Stimulated activated CD8-positive, alpha-beta memory T cell treated with anti-CD3 and anti-CD28 coated beads, Interleukin-4, amount 100 ng/mL, for 24 hours (primary cell): ENCODE results near the gene RAP1GDS1.
A peak's percentile ranks its signal among the peaks of the same experiment; 100 is the strongest.

ENCODE experiments used
- DNase-seq: peaks from one replicate; pipeline ENCODE4 v3.0.0-alpha.2; 2020; ENCODE audit warnings: low read depth

Gene RAP1GDS1

GRCh38 chr4:98482503-98482846 is 221.3 kb downstream of the RAP1GDS1 start:
- DNase-seq, result no peak

GRCh38 chr4:98482847-98483806 is 221.9 kb downstream of the RAP1GDS1 start:
- DNase-seq, result peak; percentile 3

- no peak for DNase-seq
These were observed 222.8 kb downstream of the RAP1GDS1 start for GRCh38 chr4:98484031-98484430.

DNA sequence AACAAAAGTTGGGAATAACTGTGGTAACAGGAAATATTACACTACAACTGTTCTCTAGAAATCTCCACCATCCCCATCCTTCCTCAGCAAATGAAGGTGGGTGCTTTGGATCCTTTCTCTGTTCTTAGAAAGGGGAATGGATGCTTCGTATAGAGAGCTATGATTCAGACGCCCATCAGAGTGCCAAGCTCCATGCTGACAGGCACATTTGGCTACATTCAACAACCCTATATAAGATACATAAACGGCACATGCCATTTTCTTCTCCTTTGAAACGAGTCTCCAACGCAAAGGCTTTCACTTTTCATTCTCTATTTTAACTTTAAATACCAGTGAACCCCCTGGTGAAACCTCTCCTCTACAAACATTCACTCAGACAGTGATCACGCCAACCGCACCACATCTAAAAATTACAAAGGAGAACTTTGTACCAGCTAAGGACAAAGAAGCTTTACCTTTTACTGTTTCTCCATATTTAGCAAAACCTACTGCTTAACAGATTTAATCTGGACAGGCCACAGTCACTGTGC is 224.7 kb downstream of the RAP1GDS1 start:
- no peak for DNase-seq

GRCh38 chr4:98490251-98490650 is 229.1 kb downstream of the RAP1GDS1 start:
- DNase-seq, result no peak

DNA sequence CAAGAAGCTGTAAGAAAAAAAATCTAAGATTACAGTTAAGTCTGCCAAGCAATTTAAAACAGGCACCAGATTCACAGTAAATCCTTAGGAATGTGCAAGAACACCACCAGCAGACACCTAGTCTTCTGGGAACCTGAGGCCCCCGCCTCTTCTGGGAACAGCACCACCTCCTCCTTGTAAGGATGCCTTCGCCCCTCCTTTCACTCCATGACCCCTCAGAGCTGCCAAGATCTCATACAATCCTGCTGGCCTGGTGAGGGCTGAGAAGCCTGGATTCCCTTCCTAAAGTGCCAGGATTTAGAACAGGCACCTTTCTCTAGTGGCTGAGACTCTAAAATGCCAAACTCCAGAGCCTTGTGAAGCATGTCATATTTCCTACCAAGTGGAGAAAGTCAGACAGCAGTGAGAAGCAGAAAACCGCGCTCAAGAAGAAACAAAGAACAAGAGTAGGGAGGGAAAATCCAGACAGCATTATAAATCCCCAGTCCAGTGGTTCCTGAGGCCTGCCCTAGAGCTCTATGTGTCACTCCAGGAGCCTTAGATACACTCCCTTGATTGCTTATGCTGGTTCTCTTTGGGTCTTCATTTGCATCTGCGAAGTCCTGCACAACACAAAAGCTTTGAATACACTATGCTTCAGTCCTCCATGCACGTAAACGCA is 230.8 kb downstream of the RAP1GDS1 start:
- DNase-seq, result no peak

- DNase-seq, result no peak
These were observed 232.1 kb downstream of the RAP1GDS1 start for GRCh38 chr4:98493296-98493695.
